Fibroblast of the aortic adventitia (primary cell): Measurements from ENCODE around the gene COL4A2. TPM values are rescaled to one million over a fixed set of nuclear protein-coding genes. Genes with fewer than 3 reads are reported as not detected.

Source experiments
- DNase-seq: peaks from one replicate; pipeline ENCODE4 v3.0.0-alpha.2; 2010; ENCODE audit warnings: low read depth
- H3K4me3 ChIP-seq: 2 replicates; pipeline ENCODE4 v1.5.1; 2011; ENCODE audit warnings: low read depth, mild to moderate bottlenecking, control low read depth, low read length, moderate library complexity
- total RNA-seq: library from RNA; depleted of rRNA; stranded (reverse); fragments of >200 nt; gene quantifications from 2 replicates; pipeline ENCODE4 v1.2.3, GENCODE V29; 2012; ENCODE audit warnings: low replicate concordance
- TF ChIP-seq, protein P1 (sequence below): IDR thresholded peaks from 2 replicates; pipeline ENCODE4 v1.5.1; 2011; ENCODE audit warnings: mild to moderate bottlenecking, low read length, control low read depth, inconsistent platforms; ENCODE audit not compliant: insufficient read depth

The COL4A2 gene
- total RNA-seq, 1 donor: 53.3 TPM

GRCh38 chr13:110398564-110399507, 91.8 kb downstream of the COL4A2 start:
- no peak overlapping the region for H3K4me3 ChIP-seq
- TF ChIP-seq, protein P1, sequence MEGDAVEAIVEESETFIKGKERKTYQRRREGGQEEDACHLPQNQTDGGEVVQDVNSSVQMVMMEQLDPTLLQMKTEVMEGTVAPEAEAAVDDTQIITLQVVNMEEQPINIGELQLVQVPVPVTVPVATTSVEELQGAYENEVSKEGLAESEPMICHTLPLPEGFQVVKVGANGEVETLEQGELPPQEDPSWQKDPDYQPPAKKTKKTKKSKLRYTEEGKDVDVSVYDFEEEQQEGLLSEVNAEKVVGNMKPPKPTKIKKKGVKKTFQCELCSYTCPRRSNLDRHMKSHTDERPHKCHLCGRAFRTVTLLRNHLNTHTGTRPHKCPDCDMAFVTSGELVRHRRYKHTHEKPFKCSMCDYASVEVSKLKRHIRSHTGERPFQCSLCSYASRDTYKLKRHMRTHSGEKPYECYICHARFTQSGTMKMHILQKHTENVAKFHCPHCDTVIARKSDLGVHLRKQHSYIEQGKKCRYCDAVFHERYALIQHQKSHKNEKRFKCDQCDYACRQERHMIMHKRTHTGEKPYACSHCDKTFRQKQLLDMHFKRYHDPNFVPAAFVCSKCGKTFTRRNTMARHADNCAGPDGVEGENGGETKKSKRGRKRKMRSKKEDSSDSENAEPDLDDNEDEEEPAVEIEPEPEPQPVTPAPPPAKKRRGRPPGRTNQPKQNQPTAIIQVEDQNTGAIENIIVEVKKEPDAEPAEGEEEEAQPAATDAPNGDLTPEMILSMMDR: no peak
- DNase-seq: peak; percentile 94

DNA sequence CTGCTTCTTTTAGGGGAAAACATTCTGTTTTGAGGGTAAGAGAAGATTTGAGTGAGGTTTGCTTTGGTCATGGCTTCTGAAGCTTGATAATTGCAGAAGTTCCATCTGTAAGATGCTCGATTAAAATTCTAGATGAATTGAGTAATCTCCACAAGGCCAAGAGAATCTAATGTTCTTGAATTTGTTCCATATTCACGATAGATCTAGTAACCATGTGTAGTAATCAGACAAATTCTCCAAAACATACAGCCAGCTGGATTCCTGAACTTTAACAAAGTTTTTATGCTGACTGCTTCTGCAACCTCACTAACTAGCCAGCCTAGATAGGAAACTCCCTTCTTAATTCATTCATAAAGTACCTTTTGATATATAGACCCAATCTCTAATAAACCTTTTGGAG, 92.7 kb downstream of the COL4A2 start:
- DNase-seq: peak; percentile 72
- TF ChIP-seq, protein P1: no peak
- no peak overlapping the region for H3K4me3 ChIP-seq

- H3K4me3 ChIP-seq: no peak overlapping the region
- DNase-seq: peak; percentile 90
- TF ChIP-seq, protein P1: no peak
Observed at GRCh38 chr13:110400786-110401533, 93.9 kb downstream of the COL4A2 start.

DNA sequence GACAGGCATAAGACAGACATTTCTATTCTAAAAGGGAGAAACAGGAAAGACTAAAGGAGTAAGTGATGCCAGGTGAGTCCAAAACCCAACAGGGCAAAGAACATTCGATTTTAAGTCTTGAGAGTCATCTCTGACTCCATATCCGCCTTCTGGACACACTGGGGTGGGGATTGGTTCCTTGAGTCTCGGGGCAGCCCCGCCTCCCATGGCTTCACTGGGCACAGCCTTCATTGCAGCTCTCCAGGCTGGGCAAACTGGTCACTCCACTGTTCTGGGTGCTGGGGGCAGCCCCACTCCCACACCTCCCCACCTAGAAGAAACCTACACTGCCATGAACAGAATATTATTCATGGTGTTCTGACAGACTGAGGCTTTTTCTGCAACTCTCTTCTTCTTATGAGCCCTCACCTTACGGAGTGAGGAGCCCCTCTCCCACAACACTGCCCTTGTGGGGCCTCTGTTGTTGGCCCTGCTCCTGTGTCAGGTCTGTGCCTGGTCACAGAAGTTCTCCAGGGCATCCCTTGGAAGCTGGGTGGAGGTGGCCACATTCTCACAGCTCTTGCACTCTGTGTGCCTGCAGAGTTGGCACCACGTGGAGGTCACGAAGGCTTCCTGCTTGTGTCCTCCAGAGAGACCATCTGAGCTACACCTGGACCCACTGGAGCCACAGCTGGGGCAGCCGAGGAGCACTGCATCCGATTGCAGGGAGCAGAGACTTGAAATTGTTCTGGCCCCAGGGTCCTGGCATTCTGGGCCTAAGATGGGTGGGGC, 95.4 kb downstream of the COL4A2 start:
- DNase-seq: no peak
- TF ChIP-seq, protein P1: no peak
- H3K4me3 ChIP-seq: no peak overlapping the region

DNA sequence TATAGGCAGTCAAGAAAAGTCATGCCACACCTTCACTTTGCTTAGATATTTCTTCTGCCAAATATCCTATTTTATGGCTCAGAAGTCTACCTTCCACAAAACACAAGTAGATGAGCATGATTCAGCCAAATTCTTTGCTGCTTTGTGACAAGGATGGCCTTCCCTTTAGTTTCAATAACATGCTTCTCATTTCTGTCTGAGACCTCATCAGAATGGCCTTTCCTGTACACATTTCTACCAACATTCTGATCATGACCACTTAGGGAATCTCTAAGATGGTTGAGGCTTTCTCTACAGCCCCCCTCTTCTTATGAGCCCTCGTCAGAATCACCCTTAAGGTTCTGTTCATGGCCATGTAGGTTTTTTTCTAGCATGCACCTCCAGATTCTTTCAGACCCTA, 96.2 kb downstream of the COL4A2 start:
- H3K4me3 ChIP-seq: no peak overlapping the region
- peak; percentile 49 for DNase-seq
- TF ChIP-seq, protein P1: no peak

- TF ChIP-seq, protein P1: no peak
- no peak overlapping the region for H3K4me3 ChIP-seq
- DNase-seq: no peak
Observed at GRCh38 chr13:110403721-110404120, 96.6 kb downstream of the COL4A2 start.
